WTC11 (cell line): ENCODE measurements around the gene NEBL.

Experiments
- CBFB ChIP-seq: sonication (generic); formaldehyde crosslinking; IDR thresholded peaks from 2 replicates; pipeline ENCODE4 v1.8.1; 2022; ENCODE audit warnings: mild to moderate bottlenecking, low read depth, missing genetic modification reagents
- ELF4 ChIP-seq: sonication (generic); formaldehyde crosslinking; IDR thresholded peaks from 2 replicates; pipeline ENCODE4 v1.8.1; 2022; ENCODE audit warnings: low read depth, mild to moderate bottlenecking, moderate library complexity, missing genetic modification reagents
- FOXK1 ChIP-seq: sonication (generic); formaldehyde crosslinking; IDR thresholded peaks from 2 replicates; pipeline ENCODE4 v1.8.0; 2022; ENCODE audit warnings: mild to moderate bottlenecking, moderate library complexity, missing genetic modification reagents
- NR3C1 ChIP-seq: sonication (generic); formaldehyde crosslinking; conservative IDR thresholded peaks from 2 replicates; pipeline ENCODE4 v1.8.1; 2023; ENCODE audit warnings: low read depth, mild to moderate bottlenecking, missing genetic modification reagents
- SP1 ChIP-seq: sonication (generic); formaldehyde crosslinking; conservative IDR thresholded peaks from 2 replicates; pipeline ENCODE4 v1.8.1; 2022; ENCODE audit warnings: missing genetic modification reagents
- TF ChIP-seq, protein P1 (sequence below): sonication (generic); formaldehyde crosslinking; IDR thresholded peaks from 2 replicates; pipeline ENCODE4 v1.8.1; 2023; ENCODE audit warnings: mild to moderate bottlenecking, missing genetic modification reagents, moderate library complexity
- TF ChIP-seq, protein P2 (sequence below): fragments of 200-600 bp; IDR thresholded peaks from 2 replicates; pipeline ENCODE4 v1.8.0; 2022; ENCODE audit warnings: antibody characterized with exemption
- TF ChIP-seq, protein P3 (sequence below): sonication (generic); formaldehyde crosslinking; conservative IDR thresholded peaks from 2 replicates; pipeline ENCODE4 v1.8.1; 2022; ENCODE audit warnings: mild to moderate bottlenecking, missing genetic modification reagents

DNA sequence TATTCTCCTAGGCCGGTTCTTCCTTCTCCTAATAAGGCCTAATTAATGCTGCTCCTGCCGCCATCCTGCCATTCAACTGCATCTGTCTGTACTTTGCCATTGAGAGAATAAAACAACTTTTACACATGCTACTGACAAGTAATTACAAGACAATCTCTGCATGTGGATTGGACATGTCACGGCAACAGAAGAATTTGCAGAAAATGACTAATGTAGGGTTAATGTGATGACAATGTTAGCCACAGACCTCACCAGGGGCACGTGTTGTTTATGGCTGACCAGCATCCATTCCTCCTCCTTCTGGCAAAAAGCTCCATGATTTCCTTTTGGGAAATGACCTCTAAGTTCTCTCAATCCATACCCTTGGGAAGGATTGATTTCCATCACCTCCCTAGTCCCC lies 58.0 kb downstream of the NEBL start:
- TF ChIP-seq, protein P1, sequence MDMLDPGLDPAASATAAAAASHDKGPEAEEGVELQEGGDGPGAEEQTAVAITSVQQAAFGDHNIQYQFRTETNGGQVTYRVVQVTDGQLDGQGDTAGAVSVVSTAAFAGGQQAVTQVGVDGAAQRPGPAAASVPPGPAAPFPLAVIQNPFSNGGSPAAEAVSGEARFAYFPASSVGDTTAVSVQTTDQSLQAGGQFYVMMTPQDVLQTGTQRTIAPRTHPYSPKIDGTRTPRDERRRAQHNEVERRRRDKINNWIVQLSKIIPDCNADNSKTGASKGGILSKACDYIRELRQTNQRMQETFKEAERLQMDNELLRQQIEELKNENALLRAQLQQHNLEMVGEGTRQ = no peak
- no peak for TF ChIP-seq ELF4 (CRISPR knock-in tag)
- TF ChIP-seq, protein P2, sequence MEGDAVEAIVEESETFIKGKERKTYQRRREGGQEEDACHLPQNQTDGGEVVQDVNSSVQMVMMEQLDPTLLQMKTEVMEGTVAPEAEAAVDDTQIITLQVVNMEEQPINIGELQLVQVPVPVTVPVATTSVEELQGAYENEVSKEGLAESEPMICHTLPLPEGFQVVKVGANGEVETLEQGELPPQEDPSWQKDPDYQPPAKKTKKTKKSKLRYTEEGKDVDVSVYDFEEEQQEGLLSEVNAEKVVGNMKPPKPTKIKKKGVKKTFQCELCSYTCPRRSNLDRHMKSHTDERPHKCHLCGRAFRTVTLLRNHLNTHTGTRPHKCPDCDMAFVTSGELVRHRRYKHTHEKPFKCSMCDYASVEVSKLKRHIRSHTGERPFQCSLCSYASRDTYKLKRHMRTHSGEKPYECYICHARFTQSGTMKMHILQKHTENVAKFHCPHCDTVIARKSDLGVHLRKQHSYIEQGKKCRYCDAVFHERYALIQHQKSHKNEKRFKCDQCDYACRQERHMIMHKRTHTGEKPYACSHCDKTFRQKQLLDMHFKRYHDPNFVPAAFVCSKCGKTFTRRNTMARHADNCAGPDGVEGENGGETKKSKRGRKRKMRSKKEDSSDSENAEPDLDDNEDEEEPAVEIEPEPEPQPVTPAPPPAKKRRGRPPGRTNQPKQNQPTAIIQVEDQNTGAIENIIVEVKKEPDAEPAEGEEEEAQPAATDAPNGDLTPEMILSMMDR = no peak
- TF ChIP-seq, protein P3, sequence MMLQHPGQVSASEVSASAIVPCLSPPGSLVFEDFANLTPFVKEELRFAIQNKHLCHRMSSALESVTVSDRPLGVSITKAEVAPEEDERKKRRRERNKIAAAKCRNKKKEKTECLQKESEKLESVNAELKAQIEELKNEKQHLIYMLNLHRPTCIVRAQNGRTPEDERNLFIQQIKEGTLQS (CRISPR knock-in tag) = no peak
- no peak for TF ChIP-seq CBFB (CRISPR knock-in tag)
- TF ChIP-seq SP1 = no peak
- TF ChIP-seq NR3C1 = no peak
- TF ChIP-seq FOXK1 (CRISPR knock-in tag) = no peak
